DOHH2 (cell line): Measurements from ENCODE around the gene DKKL1.

ENCODE experiments used
- EZH2phosphoT487 ChIP-seq: fragments of 200-600 bp; sonication (generic); IDR thresholded peaks from 2 replicates; pipeline ENCODE4 v1.6.1; 2017; ENCODE audit warnings: borderline replicate concordance, mild to moderate bottlenecking, antibody characterized with exemption, low read length, moderate library complexity, mixed read lengths
- TF ChIP-seq, protein P1 (sequence below): fragments of 200-600 bp; sonication (generic); IDR thresholded peaks from one replicate; pipeline ENCODE4 v1.5.1; 2014; ENCODE audit warnings: antibody characterized with exemption, mild to moderate bottlenecking, low read depth, low read length; ENCODE audit not compliant: poor library complexity, severe bottlenecking

DNA sequence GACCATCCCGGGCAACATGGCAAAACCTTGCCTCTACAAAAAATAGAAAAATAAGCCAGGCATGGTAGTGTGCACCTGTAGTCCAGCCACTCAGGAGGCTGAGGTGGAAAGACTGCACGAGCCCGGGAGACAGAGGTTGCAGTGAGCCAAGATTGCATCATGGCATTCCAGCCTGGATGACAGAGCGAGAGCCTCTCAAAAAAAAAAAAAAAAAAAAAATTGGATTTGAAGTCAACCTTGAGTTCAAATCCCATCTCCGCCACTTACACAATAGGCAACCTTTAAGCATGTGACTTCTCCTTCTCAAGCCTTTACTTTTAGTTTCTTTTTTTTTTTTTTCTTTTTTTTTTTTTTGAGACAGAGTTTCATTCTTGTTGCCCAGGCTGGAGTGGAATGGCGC lies 36.4 kb downstream of the DKKL1 start:
- TF ChIP-seq, protein P1, sequence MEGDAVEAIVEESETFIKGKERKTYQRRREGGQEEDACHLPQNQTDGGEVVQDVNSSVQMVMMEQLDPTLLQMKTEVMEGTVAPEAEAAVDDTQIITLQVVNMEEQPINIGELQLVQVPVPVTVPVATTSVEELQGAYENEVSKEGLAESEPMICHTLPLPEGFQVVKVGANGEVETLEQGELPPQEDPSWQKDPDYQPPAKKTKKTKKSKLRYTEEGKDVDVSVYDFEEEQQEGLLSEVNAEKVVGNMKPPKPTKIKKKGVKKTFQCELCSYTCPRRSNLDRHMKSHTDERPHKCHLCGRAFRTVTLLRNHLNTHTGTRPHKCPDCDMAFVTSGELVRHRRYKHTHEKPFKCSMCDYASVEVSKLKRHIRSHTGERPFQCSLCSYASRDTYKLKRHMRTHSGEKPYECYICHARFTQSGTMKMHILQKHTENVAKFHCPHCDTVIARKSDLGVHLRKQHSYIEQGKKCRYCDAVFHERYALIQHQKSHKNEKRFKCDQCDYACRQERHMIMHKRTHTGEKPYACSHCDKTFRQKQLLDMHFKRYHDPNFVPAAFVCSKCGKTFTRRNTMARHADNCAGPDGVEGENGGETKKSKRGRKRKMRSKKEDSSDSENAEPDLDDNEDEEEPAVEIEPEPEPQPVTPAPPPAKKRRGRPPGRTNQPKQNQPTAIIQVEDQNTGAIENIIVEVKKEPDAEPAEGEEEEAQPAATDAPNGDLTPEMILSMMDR = no peak
- no peak for TF ChIP-seq EZH2phosphoT487
